GM19397 (cell line): ENCODE measurements around the gene FEZF2.

Experiments
- ATAC-seq: cut with Tn5 transposase; IDR thresholded peaks from one replicate; pipeline ENCODE4 v1.9.1; 2021; ENCODE audit warnings: mild to moderate bottlenecking, moderate library complexity; ENCODE audit not compliant: unreplicated experiment

Gene FEZF2

GRCh38 chr3:62332835-62333244, 40.5 kb downstream of the FEZF2 start:
- ATAC-seq, result no peak

- ATAC-seq, result no peak
These were observed 41.3 kb downstream of the FEZF2 start for GRCh38 chr3:62332017-62332416.

- ATAC-seq, result no peak
These were observed 43.4 kb downstream of the FEZF2 start for GRCh38 chr3:62329971-62330370.

- no peak for ATAC-seq
These were observed 47.5 kb downstream of the FEZF2 start for GRCh38 chr3:62325896-62326295.

GRCh38 chr3:62323241-62323640, 50.1 kb downstream of the FEZF2 start:
- no peak for ATAC-seq
